OCI-LY1 (cell line): Measurements from ENCODE around the gene ZNF839.

ENCODE experiments used
- H2AFZ ChIP-seq: fragments of 200-600 bp; sonication (generic), shearing (Covaris generic); 2 replicates; pipeline ENCODE4 v1.6.0; 2014; ENCODE audit warnings: antibody characterized with exemption, mild to moderate bottlenecking, low read length
- H3F3A ChIP-seq: fragments of 200-600 bp; sonication (generic), shearing (Covaris generic); 2 replicates; pipeline ENCODE4 v1.6.0; 2014; ENCODE audit warnings: mild to moderate bottlenecking, antibody characterized with exemption, low read length, moderate library complexity; ENCODE audit not compliant: insufficient read depth
- H3K27ac ChIP-seq: fragments of 200-600 bp; sonication (generic); 2 replicates; pipeline ENCODE4 v1.5.1; 2014; ENCODE audit warnings: low read length, mixed run types, mild to moderate bottlenecking, low read depth; ENCODE audit not compliant: poor library complexity, severe bottlenecking
- H3K27me3 ChIP-seq: fragments of 200-600 bp; sonication (generic); 2 replicates; pipeline ENCODE4 v1.6.0; 2014; ENCODE audit warnings: antibody characterized with exemption, mild to moderate bottlenecking, low read length, moderate library complexity; ENCODE audit not compliant: insufficient read depth
- H3K36me3 ChIP-seq: fragments of 200-600 bp; sonication (generic); 2 replicates; pipeline ENCODE4 v1.6.1; 2014; ENCODE audit warnings: mild to moderate bottlenecking, antibody characterized with exemption, low read length, moderate library complexity, mixed read lengths; ENCODE audit not compliant: insufficient read depth
- H3K4me1 ChIP-seq: fragments of 200-600 bp; sonication (generic); 2 replicates; pipeline ENCODE4 v1.5.1; 2014; ENCODE audit warnings: mild to moderate bottlenecking, low read length, moderate library complexity; ENCODE audit not compliant: insufficient read depth, severe bottlenecking
- H3K4me2 ChIP-seq: fragments of 200-600 bp; sonication (generic), shearing (Covaris generic); 2 replicates; pipeline ENCODE4 v1.6.1; 2014; ENCODE audit warnings: low read length
- H3K4me3 ChIP-seq: fragments of 200-600 bp; sonication (generic); 2 replicates; pipeline ENCODE4 v1.5.1; 2014; ENCODE audit warnings: low read length, low read depth, mild to moderate bottlenecking, mixed read lengths; ENCODE audit not compliant: poor library complexity, severe bottlenecking
- H3K79me2 ChIP-seq: fragments of 200-600 bp; shearing (Covaris generic); 2 replicates; pipeline ENCODE4 v1.6.1; 2016; ENCODE audit warnings: mixed run types, low read length, mixed read lengths; ENCODE audit not compliant: insufficient read depth
- H3K9ac ChIP-seq: fragments of 200-600 bp; sonication (generic), shearing (Covaris generic); 2 replicates; pipeline ENCODE4 v1.6.1; 2014; ENCODE audit warnings: mild to moderate bottlenecking, low read length, mixed read lengths
- H3K9me2 ChIP-seq: fragments of 200-600 bp; sonication (generic), shearing (Covaris generic); 2 replicates; pipeline ENCODE4 v1.6.1; 2014; ENCODE audit warnings: low read depth, mild to moderate bottlenecking, low read length, mixed read lengths
- H3K9me3 ChIP-seq: fragments of 200-600 bp; shearing (Covaris generic); 2 replicates; pipeline ENCODE4 v1.6.1; 2014; ENCODE audit warnings: low read length, mixed read lengths
- H4K20me1 ChIP-seq: fragments of 200-600 bp; sonication (generic), shearing (Covaris generic); 2 replicates; pipeline ENCODE4 v1.6.0; 2016; ENCODE audit warnings: mild to moderate bottlenecking, low read length; ENCODE audit not compliant: insufficient read depth
- EZH2 ChIP-seq: fragments of 200-600 bp; sonication (generic), shearing (Covaris generic); IDR thresholded peaks from 2 replicates; pipeline ENCODE4 v1.8.0; 2017; ENCODE audit warnings: borderline replicate concordance, mixed run types, mild to moderate bottlenecking, antibody characterized with exemption, low read length, moderate library complexity, mixed read lengths
- TF ChIP-seq, protein P1 (sequence below): fragments of 200-600 bp; sonication (generic), shearing (Covaris generic); IDR thresholded peaks from 2 replicates; pipeline ENCODE4 v1.5.1; 2017; ENCODE audit warnings: mild to moderate bottlenecking, antibody characterized with exemption, low read length, moderate library complexity, mixed read lengths

ZNF839 gene

DNA sequence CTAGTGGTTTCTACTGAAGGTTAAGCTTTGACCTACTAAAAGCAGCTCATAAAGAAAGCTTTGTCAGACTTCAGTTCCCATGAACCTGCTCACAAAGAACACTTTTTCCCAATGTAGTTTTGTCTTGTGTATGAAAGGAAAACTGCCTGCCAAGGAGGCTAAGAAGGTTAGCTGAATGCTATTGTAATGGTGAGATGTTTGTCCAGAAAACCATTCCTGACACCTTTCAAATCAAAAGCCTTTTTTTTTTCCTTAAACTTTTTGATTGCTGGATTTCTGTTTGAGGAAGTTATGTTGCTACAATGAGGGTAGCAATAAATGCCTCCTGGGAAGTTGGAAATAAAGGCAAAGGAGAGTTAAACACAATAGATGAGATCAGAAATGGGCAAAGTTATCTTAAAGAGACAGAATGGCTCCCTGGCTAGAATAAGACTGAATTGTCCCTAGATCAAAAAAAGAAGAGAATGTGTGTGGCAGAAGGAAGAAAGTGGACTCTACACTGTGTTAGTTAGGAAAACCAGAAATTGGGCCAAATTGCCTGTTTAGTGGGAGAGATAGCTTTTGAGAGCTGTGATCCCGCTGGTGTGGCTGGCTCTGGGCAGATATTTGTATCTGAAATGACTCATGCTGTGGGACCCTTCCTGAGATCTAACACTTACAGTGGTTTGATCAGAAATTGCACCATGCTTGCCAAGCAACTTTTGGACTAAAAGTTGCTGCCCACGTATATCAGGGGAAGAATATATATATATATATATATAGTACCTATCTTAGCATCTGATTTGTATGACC, 70.7 kb downstream of the ZNF839 start:
- Histone ChIP-seq H3K9me3 (no peaks in the 10 kb centered on the region), H3K4me3 (no peak overlapping the region), H3K36me3 (no peaks in the 10 kb centered on the region), H2AFZ (no peak overlapping the region), H3K27ac (no peak overlapping the region), H3K4me1 (no peaks in the 10 kb centered on the region), H3K79me2 (no peaks in the 10 kb centered on the region), H4K20me1 (no peaks in the 10 kb centered on the region), H3F3A (no peaks in the 10 kb centered on the region), H3K9me2 (no peaks in the 10 kb centered on the region), H3K27me3 (no peaks in the 10 kb centered on the region), H3K4me2 (no peak overlapping the region), H3K9ac (no peak overlapping the region)
- TF ChIP-seq EZH2 = no peak
- TF ChIP-seq, protein P1, sequence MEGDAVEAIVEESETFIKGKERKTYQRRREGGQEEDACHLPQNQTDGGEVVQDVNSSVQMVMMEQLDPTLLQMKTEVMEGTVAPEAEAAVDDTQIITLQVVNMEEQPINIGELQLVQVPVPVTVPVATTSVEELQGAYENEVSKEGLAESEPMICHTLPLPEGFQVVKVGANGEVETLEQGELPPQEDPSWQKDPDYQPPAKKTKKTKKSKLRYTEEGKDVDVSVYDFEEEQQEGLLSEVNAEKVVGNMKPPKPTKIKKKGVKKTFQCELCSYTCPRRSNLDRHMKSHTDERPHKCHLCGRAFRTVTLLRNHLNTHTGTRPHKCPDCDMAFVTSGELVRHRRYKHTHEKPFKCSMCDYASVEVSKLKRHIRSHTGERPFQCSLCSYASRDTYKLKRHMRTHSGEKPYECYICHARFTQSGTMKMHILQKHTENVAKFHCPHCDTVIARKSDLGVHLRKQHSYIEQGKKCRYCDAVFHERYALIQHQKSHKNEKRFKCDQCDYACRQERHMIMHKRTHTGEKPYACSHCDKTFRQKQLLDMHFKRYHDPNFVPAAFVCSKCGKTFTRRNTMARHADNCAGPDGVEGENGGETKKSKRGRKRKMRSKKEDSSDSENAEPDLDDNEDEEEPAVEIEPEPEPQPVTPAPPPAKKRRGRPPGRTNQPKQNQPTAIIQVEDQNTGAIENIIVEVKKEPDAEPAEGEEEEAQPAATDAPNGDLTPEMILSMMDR = no peak
